HepG2 (cell line): ENCODE data around the gene SMURF2. TPM values are rescaled to one million over a fixed set of nuclear protein-coding genes. Genes with fewer than 3 reads are reported as not detected.

Experiments used
- ATAC-seq: fragments of 200-7000 bp; cut with Tn5 transposase; 3 replicates; pipeline ENCODE4 v1.9.1; 2020; ENCODE audit warnings: mild to moderate bottlenecking, moderate library complexity
- BruUV-seq: library from RNA; stranded (reverse); fragments of 400-500 nt; replicated peaks from 2 replicates; lab custom pipeline; 2021; lab: Mats Ljungman, UMichigan
- CTCF ChIA-PET: fragments of 300-600 bp; formaldehyde crosslinking; extraction: SDS; loops from one replicate; lab custom pipeline; 2021; ENCODE audit warnings: low total read pairs, inconsistent platforms, low intra/inter-chr PET ratio; lab: Yijun Ruan, JAX
- POLR2A ChIA-PET: fragments of 350-600 bp; sonication (Branson Sonifier 250); formaldehyde crosslinking; loops from one replicate; lab custom pipeline; 2020; ENCODE audit warnings: antibody characterized with exemption, inconsistent platforms; lab: Yijun Ruan, JAX
- DNase-seq: peaks from one replicate; pipeline ENCODE4 v3.0.0-alpha.2; 2015; ENCODE audit warnings: low spot score
- FAIRE-seq: peaks from 3 replicates; lab custom pipeline; 2011; peaks lifted over from hg19 to GRCh38; lab: Jason Lieb, UNC
- H2AFZ ChIP-seq: one replicate; pipeline ENCODE4 v1.6.1; 2011; ENCODE audit warnings: low read length, inconsistent platforms
- H3K27ac ChIP-seq: fragments of 300-600 bp; 3 replicates; pipeline ENCODE4 v1.8.0; 2011; ENCODE audit warnings: mixed run types, mild to moderate bottlenecking, mixed read lengths, low read length, inconsistent platforms; ENCODE audit not compliant: insufficient read depth; ENCODE audit errors: extremely low read length
- H3K27me3 ChIP-seq, 2 experiments: fragments of 200-600 bp in 1 of 2; 2 replicates in 1 of 2; 3 replicates in 1 of 2; pipeline versions ENCODE4 v1.6.0 to v1.8.0; 2011; ENCODE audit warnings: low read length in 2 of 2, mild to moderate bottlenecking in 2 of 2, moderate library complexity in 2 of 2, inconsistent platforms in 1 of 2; ENCODE audit not compliant: insufficient read depth in 2 of 2, control insufficient read depth in 1 of 2
- H3K36me3 ChIP-seq, 2 experiments: fragments of 200-600 bp in 1 of 2; replicated peaks in 1 of 2; 2 replicates in 1 of 2; 3 replicates in 1 of 2; pipeline versions ENCODE4 v1.5.1 to v1.8.0; 2011; ENCODE audit warnings: low read length in 2 of 2, inconsistent platforms in 1 of 2; ENCODE audit not compliant: insufficient read depth in 2 of 2, control insufficient read depth in 1 of 2
- H3K4me1 ChIP-seq: 2 replicates; pipeline ENCODE4 v1.5.1; 2012; ENCODE audit warnings: low read length, inconsistent platforms; ENCODE audit not compliant: insufficient read depth
- H3K4me2 ChIP-seq: 2 replicates; pipeline ENCODE4 v1.6.0; 2011; ENCODE audit warnings: low read depth, low read length, inconsistent platforms
- H3K4me3 ChIP-seq, 3 experiments: fragments of 200-600 bp in 1 of 3; sonication (generic), shearing (Covaris generic) in 1 of 3; replicated peaks in 1 of 3; 2 replicates each; pipeline ENCODE4 v1.5.1; 2011 to 2016; ENCODE audit warnings: low read length in 3 of 3, inconsistent platforms in 2 of 3, low read depth in 2 of 3, mild to moderate bottlenecking in 2 of 3, control low read depth in 1 of 3, mixed read lengths in 1 of 3; ENCODE audit not compliant: insufficient read depth in 1 of 3
- H3K79me2 ChIP-seq: one replicate; pipeline ENCODE4 v1.6.1; 2011; ENCODE audit warnings: low read length, inconsistent platforms; ENCODE audit not compliant: insufficient read depth
- H3K9ac ChIP-seq: 2 replicates; pipeline ENCODE4 v1.6.0; 2011; ENCODE audit warnings: mild to moderate bottlenecking, low read depth, low read length, inconsistent platforms; ENCODE audit not compliant: insufficient read depth
- H3K9me3 ChIP-seq: 2 replicates; pipeline ENCODE4 v1.5.1; 2012; ENCODE audit warnings: mild to moderate bottlenecking, low read length
- H4K20me1 ChIP-seq: 2 replicates; pipeline ENCODE4 v1.6.0; 2011; ENCODE audit warnings: inconsistent platforms, mild to moderate bottlenecking, low read length, moderate library complexity; ENCODE audit not compliant: insufficient read depth
- ADNP ChIP-seq: sonication (generic); formaldehyde crosslinking; IDR thresholded peaks from 2 replicates; pipeline ENCODE4 v1.4.0; 2020; ENCODE audit warnings: missing genetic modification reagents
- MBD4 ChIP-seq: IDR thresholded peaks from 2 replicates; pipeline ENCODE4 v1.6.1; 2012; ENCODE audit warnings: low read length, inconsistent platforms, borderline replicate concordance
- NAIF1 ChIP-seq: sonication (generic); formaldehyde crosslinking; IDR thresholded peaks from 2 replicates; pipeline ENCODE4 v1.5.0; 2020; ENCODE audit warnings: mild to moderate bottlenecking, missing genetic modification reagents, borderline replicate concordance
- NFIC ChIP-seq: IDR thresholded peaks from 2 replicates; pipeline ENCODE4 v1.6.1; 2012; ENCODE audit warnings: mild to moderate bottlenecking, low read length, inconsistent platforms
- NR2F1 ChIP-seq, 2 experiments: fragments of 450-650 bp in 1 of 2; formaldehyde crosslinking in 1 of 2; IDR thresholded peaks; 2 replicates each; pipeline versions ENCODE4 v1.5.0 to v1.6.1; 2016 to 2020; ENCODE audit warnings: mild to moderate bottlenecking in 1 of 2, missing compliant biosample characterization in 1 of 2, missing genetic modification reagents in 1 of 2, moderate library complexity in 1 of 2
- POLR2AphosphoS2 ChIP-seq: IDR thresholded peaks from 2 replicates; pipeline ENCODE4 v1.6.1; 2011; ENCODE audit warnings: low read depth, low read length, improper control_type of control experiment
- RBM22 ChIP-seq: fragments of 200-400 bp; formaldehyde crosslinking; optimal IDR thresholded peaks from 2 replicates; pipeline ENCODE3; 2017; ENCODE audit warnings: mild to moderate bottlenecking, low read length, moderate library complexity
- SMC3 ChIP-seq: IDR thresholded peaks from 2 replicates; pipeline ENCODE4 v1.6.1; 2011; ENCODE audit warnings: low read length, improper control_type of control experiment
- ZNF101 ChIP-seq: sonication (generic); formaldehyde crosslinking; IDR thresholded peaks from 2 replicates; pipeline ENCODE4 v1.4.0; 2020; ENCODE audit warnings: mild to moderate bottlenecking, low read depth, missing genetic modification reagents, borderline replicate concordance
- ZNF225 ChIP-seq: sonication (generic); formaldehyde crosslinking; IDR thresholded peaks from 2 replicates; pipeline ENCODE4 v1.4.0; 2020; ENCODE audit warnings: mild to moderate bottlenecking, missing genetic modification reagents
- ZNF33A ChIP-seq: sonication (generic); formaldehyde crosslinking; IDR thresholded peaks from 2 replicates; pipeline ENCODE4 v1.5.1; 2020; ENCODE audit warnings: missing genetic modification reagents, mild to moderate bottlenecking, moderate library complexity, borderline replicate concordance
- ZNF552 ChIP-seq: sonication (generic); formaldehyde crosslinking; IDR thresholded peaks from 2 replicates; pipeline ENCODE4 v1.9.0; 2022; ENCODE audit warnings: missing genetic modification reagents, mild to moderate bottlenecking, borderline replicate concordance
- ZNF564 ChIP-seq: sonication (generic); formaldehyde crosslinking; IDR thresholded peaks from 2 replicates; pipeline ENCODE4 v1.8.1; 2023; ENCODE audit warnings: mild to moderate bottlenecking, missing genetic modification reagents
- ZNF615 ChIP-seq: sonication (generic); formaldehyde crosslinking; IDR thresholded peaks from 2 replicates; pipeline ENCODE4 v1.5.0; 2020; ENCODE audit warnings: mild to moderate bottlenecking, missing genetic modification reagents, borderline replicate concordance
- ZNF775 ChIP-seq: sonication (generic); formaldehyde crosslinking; IDR thresholded peaks from 2 replicates; pipeline ENCODE4 v1.4.0; 2020; ENCODE audit warnings: missing genetic modification reagents, mild to moderate bottlenecking, moderate library complexity, borderline replicate concordance
- WGBS: methylation state at CpG from one replicate; pipeline ENCODE4 v1.1.6; 2017; ENCODE audit warnings: low lambda C conversion rate; 5-methylcytosine and 5-hydroxymethylcytosine counted together
- in situ Hi-C: cut with HindIII; loops from 2 replicates; pipeline ENCODE4 v1.10.0; 2017; ENCODE audit warnings: low pct_unique_long_range_greater_than_20kb; ENCODE audit not compliant: extremely low pct_ligation_motif_present
- intact Hi-C: fragments of 100-400 bp; cut with micrococcal nuclease; formaldehyde crosslinking; loops from one replicate; pipeline ENCODE4 v1.10.0; 2022; ENCODE audit not compliant: unreplicated experiment
- polyA plus RNA-seq, 8 experiments: library from polyadenylated mRNA; depleted of rRNA in 3 of 8; stranded (reverse) in 7 of 8; unstranded in 1 of 8; fragments of >200 nt; fragmentation: Illumina TruSeq in 4 of 8; extraction: Trizol in 4 of 8; gene quantifications; 2 replicates each; pipeline versions ENCODE4 v1.2.1 to v1.2.3, GENCODE V29; 2011 to 2016; ENCODE audit warnings: low read depth in 4 of 8, missing spikeins in 1 of 8, mixed read lengths in 1 of 8; ENCODE audit not compliant: insufficient read depth in 1 of 8
- total RNA-seq, 5 experiments: library from RNA; depleted of rRNA; stranded (reverse); fragments of >200 nt; fragmentation: Illumina TruSeq; extraction: Trizol; gene quantifications; 2 replicates each; pipeline ENCODE4 v1.2.3, GENCODE V29; 2016; ENCODE audit warnings: low read depth in 1 of 5
- TF ChIP-seq, protein P1 (sequence below): sonication (generic); formaldehyde crosslinking; conservative IDR thresholded peaks from 2 replicates; pipeline ENCODE4 v1.8.1; 2023; ENCODE audit warnings: missing genetic modification reagents
- TF ChIP-seq, protein P2 (sequence below): sonication (generic); formaldehyde crosslinking; IDR thresholded peaks from 2 replicates; pipeline ENCODE4 v1.8.0; 2022; ENCODE audit warnings: mild to moderate bottlenecking, missing genetic modification reagents; ENCODE audit not compliant: insufficient replicate concordance
- TF ChIP-seq, protein P3 (sequence below): IDR thresholded peaks from 2 replicates; pipeline ENCODE4 v1.6.1; 2012; ENCODE audit warnings: low read depth, low read length, improper control_type of control experiment

SMURF2 gene
- total and polyA plus RNA-seq, 2 of the 13 experiments (the other 11 are each of a cell fraction or from before 2014, with no cell fraction given) = 14.9 to 24.3 TPM

DNA sequence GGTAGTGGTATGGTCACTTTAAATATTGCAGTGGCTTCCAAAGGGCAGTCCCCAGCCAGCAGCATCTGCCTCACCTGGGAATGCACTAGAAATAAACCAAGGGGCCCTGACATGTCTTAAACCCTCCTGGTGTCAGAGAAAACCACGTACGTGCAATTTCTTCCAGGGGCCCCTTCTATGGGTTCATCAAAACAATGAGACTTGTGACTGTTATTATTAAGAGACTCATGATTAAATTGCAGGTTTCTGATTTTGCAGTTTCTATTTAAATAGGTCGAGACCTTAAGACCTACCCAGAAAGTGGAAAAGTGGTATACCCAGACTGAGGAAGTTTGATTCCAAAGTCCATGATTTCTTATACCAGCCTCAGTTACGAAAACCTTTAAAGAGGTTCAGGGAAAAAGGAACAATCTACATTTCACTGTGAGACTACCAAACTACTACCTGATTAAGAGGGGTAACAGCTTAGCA lies 164.5 kb downstream of the SMURF2 start:
- Histone ChIP-seq H3K36me3 (peaks cover 14 to 39% of the 10 kb centered on the region in 2 experiments), H3K4me2 (peak overlapping the region; percentile 88), H3K27me3 (no peaks in the 10 kb centered on the region; a peak in 1 of 5 replicates), H3K9ac (peak overlapping the region; percentile 80), H2AFZ (no peak overlapping the region), H4K20me1 (peaks cover 27% of the 10 kb centered on the region), H3K4me1 (peaks cover 79% of the 10 kb centered on the region), H3K27ac (peak overlapping the region; percentile 74), H3K4me3 (peak overlapping the region; percentile 65 to 90 (median 68)), H3K79me2 (peaks cover 33% of the 10 kb centered on the region), H3K9me3 (no peaks in the 10 kb centered on the region)
- no TSS peak for BruUV-seq
- no peak for DNase-seq
- POLR2A ChIA-PET = interaction anchor here (1.0 to 7.3 kb wide), 12 partner anchors 9 to 352 kb away, joined by 3 to 202 read pairs (median 4); partner anchors contain the start of genes CEP95, DDX5 and TEX2
- no peak for FAIRE-seq
- WGBS = 42% methylated on average over 4 of the region's 4 CpGs
- CTCF ChIA-PET = no interaction called here
- intact Hi-C loops = loop anchor here (1.0 to 10.0 kb wide), 3 partner anchors 8 to 343 kb away; no protein-coding TSS in a partner anchor
- ATAC-seq = no peak
- in situ Hi-C loops = loop anchor here (10.0 kb wide), 1 partner anchor 193 kb away; no protein-coding TSS in a partner anchor
- TF ChIP-seq ZNF225 (no peak), RBM22 (peak; percentile 1), NAIF1 (0 out of 2 replicates have a peak, but pooled peaks have one; percentile 0), ZNF552 (peak; percentile 64; the same call in 1 of the 2 replicates), NFIC (peak; percentile 72), ADNP (CRISPR knock-in tag) (no peak), MBD4 (peak; percentile 78; the same call in 1 of the 2 replicates), ZNF101 (CRISPR knock-in tag) (0 out of 2 replicates have a peak, but pooled peaks have one; percentile 43), ZNF33A (no peak), ZNF564 (peak; percentile 48; the same call in 1 of the 2 replicates), POLR2AphosphoS2 (0 out of 2 replicates have a peak, but pooled peaks have one; percentile 20), SMC3 (0 out of 2 replicates have a peak, but pooled peaks have one; percentile 1), NR2F1 (CRISPR knock-in tag; IDR thresholded peaks at IDR 0.05) (0 out of 4 replicates have a peak, but pooled peaks of 1 of the 2 experiments have one; percentile 5), ZNF615 (CRISPR knock-in tag) (0 out of 2 replicates have a peak, but pooled peaks have one; percentile 8), ZNF775 (CRISPR knock-in tag) (0 out of 2 replicates have a peak, but pooled peaks have one; percentile 2)
- TF ChIP-seq, protein P1, sequence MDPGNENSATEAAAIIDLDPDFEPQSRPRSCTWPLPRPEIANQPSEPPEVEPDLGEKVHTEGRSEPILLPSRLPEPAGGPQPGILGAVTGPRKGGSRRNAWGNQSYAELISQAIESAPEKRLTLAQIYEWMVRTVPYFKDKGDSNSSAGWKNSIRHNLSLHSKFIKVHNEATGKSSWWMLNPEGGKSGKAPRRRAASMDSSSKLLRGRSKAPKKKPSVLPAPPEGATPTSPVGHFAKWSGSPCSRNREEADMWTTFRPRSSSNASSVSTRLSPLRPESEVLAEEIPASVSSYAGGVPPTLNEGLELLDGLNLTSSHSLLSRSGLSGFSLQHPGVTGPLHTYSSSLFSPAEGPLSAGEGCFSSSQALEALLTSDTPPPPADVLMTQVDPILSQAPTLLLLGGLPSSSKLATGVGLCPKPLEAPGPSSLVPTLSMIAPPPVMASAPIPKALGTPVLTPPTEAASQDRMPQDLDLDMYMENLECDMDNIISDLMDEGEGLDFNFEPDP (CRISPR knock-in tag) = 0 out of 2 replicates have a peak, but pooled peaks have one; percentile 41
- TF ChIP-seq, protein P2, sequence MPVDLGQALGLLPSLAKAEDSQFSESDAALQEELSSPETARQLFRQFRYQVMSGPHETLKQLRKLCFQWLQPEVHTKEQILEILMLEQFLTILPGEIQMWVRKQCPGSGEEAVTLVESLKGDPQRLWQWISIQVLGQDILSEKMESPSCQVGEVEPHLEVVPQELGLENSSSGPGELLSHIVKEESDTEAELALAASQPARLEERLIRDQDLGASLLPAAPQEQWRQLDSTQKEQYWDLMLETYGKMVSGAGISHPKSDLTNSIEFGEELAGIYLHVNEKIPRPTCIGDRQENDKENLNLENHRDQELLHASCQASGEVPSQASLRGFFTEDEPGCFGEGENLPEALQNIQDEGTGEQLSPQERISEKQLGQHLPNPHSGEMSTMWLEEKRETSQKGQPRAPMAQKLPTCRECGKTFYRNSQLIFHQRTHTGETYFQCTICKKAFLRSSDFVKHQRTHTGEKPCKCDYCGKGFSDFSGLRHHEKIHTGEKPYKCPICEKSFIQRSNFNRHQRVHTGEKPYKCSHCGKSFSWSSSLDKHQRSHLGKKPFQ = no peak
- TF ChIP-seq, protein P3, sequence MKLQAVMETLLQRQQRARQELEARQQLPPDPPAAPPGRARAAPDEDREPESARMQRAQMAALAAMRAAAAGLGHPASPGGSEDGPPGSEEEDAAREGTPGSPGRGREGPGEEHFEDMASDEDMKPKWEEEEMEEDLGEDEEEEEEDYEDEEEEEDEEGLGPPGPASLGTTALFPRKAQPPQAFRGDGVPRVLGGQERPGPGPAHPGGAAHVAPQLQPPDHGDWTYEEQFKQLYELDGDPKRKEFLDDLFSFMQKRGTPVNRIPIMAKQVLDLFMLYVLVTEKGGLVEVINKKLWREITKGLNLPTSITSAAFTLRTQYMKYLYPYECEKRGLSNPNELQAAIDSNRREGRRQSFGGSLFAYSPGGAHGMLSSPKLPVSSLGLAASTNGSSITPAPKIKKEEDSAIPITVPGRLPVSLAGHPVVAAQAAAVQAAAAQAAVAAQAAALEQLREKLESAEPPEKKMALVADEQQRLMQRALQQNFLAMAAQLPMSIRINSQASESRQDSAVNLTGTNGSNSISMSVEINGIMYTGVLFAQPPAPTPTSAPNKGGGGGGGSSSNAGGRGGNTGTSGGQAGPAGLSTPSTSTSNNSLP = peak; percentile 19; the same call in 1 of the 2 replicates
